HCT116 (cell line): ENCODE results near the gene GTF2F1. TPM values are rescaled to one million over a fixed set of nuclear protein-coding genes. Genes with fewer than 3 reads are reported as not detected.

Source experiments
- ATAC-seq: fragments of 200-7000 bp; cut with Tn5 transposase; 2 replicates; pipeline ENCODE4 v1.9.1; 2020; ENCODE audit warnings: mild to moderate bottlenecking, moderate library complexity
- BruUV-seq: library from RNA; stranded (reverse); fragments of 400-500 nt; replicated peaks from 2 replicates; lab custom pipeline; 2021; lab: Mats Ljungman, UMichigan
- CTCF ChIA-PET: fragments of 300-600 bp; sonication (Branson Sonifier 250); formaldehyde crosslinking; loops from one replicate; lab custom pipeline; 2021; ENCODE audit warnings: antibody characterized with exemption; lab: Charles Lee
- POLR2A ChIA-PET: fragments of 300-600, 350-600 bp; sonication (Branson Sonifier 250); formaldehyde crosslinking; loops from one replicate; lab custom pipeline; 2021; ENCODE audit warnings: antibody characterized with exemption; lab: Charles Lee
- RAD21 ChIA-PET, 2 experiments: fragments of 300-600 bp; sonication (Branson Sonifier 250); formaldehyde crosslinking; loops; one replicate each; lab custom pipeline; 2023; ENCODE audit warnings: low total read pairs in 2 of 2; ENCODE audit not compliant: uncharacterized antibody in 2 of 2, unreplicated experiment in 2 of 2, low non-redundant PET in 1 of 2; lab: Charles Lee
- DNase-seq: peaks from one replicate; pipeline ENCODE4 v3.0.0-alpha.2; 2010; ENCODE audit warnings: low read depth, low spot score
- H2AFZ ChIP-seq: fragments of 200-600 bp; shearing (Covaris generic), sonication (generic); 2 replicates; pipeline ENCODE4 v1.6.1; 2017; ENCODE audit warnings: low read depth, mixed run types, mixed read lengths, antibody characterized with exemption, low read length; ENCODE audit not compliant: poor library complexity, severe bottlenecking
- H3K27ac ChIP-seq: 2 replicates; pipeline ENCODE4 v1.5.1; 2012; ENCODE audit warnings: low read depth, low read length
- H3K27me3 ChIP-seq: fragments of 200-600 bp; sonication (generic); 2 replicates; pipeline ENCODE4 v1.6.1; 2016; ENCODE audit warnings: mixed run types, low read length, mixed read lengths; ENCODE audit not compliant: insufficient read depth
- H3K36me3 ChIP-seq, 2 experiments: fragments of 200-500 bp in 1 of 2; fragments of 200-600 bp in 1 of 2; sonication (Bioruptor generic) in 1 of 2; sonication (generic) in 1 of 2; 2 replicates each; pipeline versions ENCODE4 v1.5.1 to v1.6.1; 2014 to 2016; ENCODE audit warnings: low read length in 2 of 2, inconsistent platforms in 1 of 2, mixed read lengths in 1 of 2, mixed run types in 1 of 2; ENCODE audit not compliant: insufficient read depth in 2 of 2, control insufficient read depth in 1 of 2
- H3K4me1 ChIP-seq, 2 experiments: fragments of 200-600 bp in 1 of 2; sonication (generic) in 1 of 2; 2 replicates each; pipeline versions ENCODE4 v1.5.1 to v1.6.1; 2012 to 2017; ENCODE audit warnings: low read length in 2 of 2, inconsistent platforms in 1 of 2, mild to moderate bottlenecking in 1 of 2, mixed read lengths in 1 of 2, mixed run types in 1 of 2, moderate library complexity in 1 of 2; ENCODE audit not compliant: insufficient read depth in 2 of 2, control insufficient read depth in 1 of 2
- H3K4me2 ChIP-seq: fragments of 200-600 bp; sonication (generic); 2 replicates; pipeline ENCODE4 v1.6.1; 2017; ENCODE audit warnings: mixed run types, low read length, mixed read lengths
- H3K4me3 ChIP-seq, 2 experiments: fragments of 200-600 bp in 1 of 2; sonication (generic) in 1 of 2; replicated peaks in 1 of 2; 2 replicates each; pipeline ENCODE4 v1.5.1; 2011 to 2016; ENCODE audit warnings: low read length in 2 of 2, control low read depth in 1 of 2, low read depth in 1 of 2, mild to moderate bottlenecking in 1 of 2, mixed read lengths in 1 of 2, mixed run types in 1 of 2
- H3K79me2 ChIP-seq: fragments of 200-600 bp; sonication (generic); 2 replicates; pipeline ENCODE4 v1.6.1; 2017; ENCODE audit warnings: mild to moderate bottlenecking, mixed run types, low read length, moderate library complexity, mixed read lengths; ENCODE audit not compliant: insufficient read depth
- H3K9ac ChIP-seq: fragments of 200-600 bp; sonication (generic); 2 replicates; pipeline ENCODE4 v1.6.1; 2016; ENCODE audit warnings: low read length, mixed read lengths
- H3K9me2 ChIP-seq: fragments of 200-600 bp; sonication (generic), shearing (Covaris generic); 2 replicates; pipeline ENCODE4 v1.6.1; 2017; ENCODE audit warnings: mixed run types, mild to moderate bottlenecking, moderate library complexity; ENCODE audit not compliant: insufficient read depth
- H3K9me3 ChIP-seq, 2 experiments: fragments of 200-500 bp in 1 of 2; fragments of 200-600 bp in 1 of 2; sonication (Bioruptor generic) in 1 of 2; sonication (generic) in 1 of 2; 2 replicates each; pipeline ENCODE4 v1.6.1; 2014 to 2017; ENCODE audit warnings: low read length in 2 of 2, mixed read lengths in 2 of 2, inconsistent platforms in 1 of 2, low read depth in 1 of 2, mild to moderate bottlenecking in 1 of 2, mixed run types in 1 of 2, moderate library complexity in 1 of 2; ENCODE audit not compliant: control insufficient read depth in 1 of 2, insufficient read depth in 1 of 2
- H4K20me1 ChIP-seq: fragments of 200-600 bp; sonication (generic), shearing (Covaris generic); 2 replicates; pipeline ENCODE4 v1.6.1; 2017; ENCODE audit warnings: mixed run types, mild to moderate bottlenecking, moderate library complexity; ENCODE audit not compliant: insufficient read depth
- CEBPB ChIP-seq: IDR thresholded peaks from 2 replicates; pipeline ENCODE4 v1.6.1; 2012; ENCODE audit warnings: low read depth
- CTCF ChIP-seq, 3 experiments: fragments of 200-600 bp in 1 of 3; sonication (generic) in 1 of 3; IDR thresholded peaks in 2 of 3; conservative IDR thresholded peaks in 1 of 3; 2 replicates each; pipeline ENCODE4 v1.5.1; 2012 to 2017; ENCODE audit warnings: low read depth in 2 of 3, low read length in 2 of 3, antibody characterized with exemption in 1 of 3, borderline replicate concordance in 1 of 3, control low read depth in 1 of 3, mild to moderate bottlenecking in 1 of 3, mixed read lengths in 1 of 3, mixed run types in 1 of 3, moderate library complexity in 1 of 3; ENCODE audit not compliant: insufficient read depth in 1 of 3
- ELF1 ChIP-seq: IDR thresholded peaks from 2 replicates; pipeline ENCODE4 v1.6.1; 2012; ENCODE audit warnings: low read depth, borderline replicate concordance
- EZH2 ChIP-seq: fragments of 200-600 bp; sonication (generic); IDR thresholded peaks from 2 replicates; pipeline ENCODE4 v1.6.1; 2017; ENCODE audit warnings: antibody characterized with exemption, mixed run types
- EZH2phosphoT487 ChIP-seq: fragments of 200-600 bp; IDR thresholded peaks from 2 replicates; pipeline ENCODE4 v1.6.1; 2018; ENCODE audit warnings: antibody characterized with exemption, borderline replicate concordance
- JUND ChIP-seq: IDR thresholded peaks from 2 replicates; pipeline ENCODE4 v1.6.1; 2012
- POLR2AphosphoS5 ChIP-seq: IDR thresholded peaks from 2 replicates; pipeline ENCODE4 v1.6.1; 2011; ENCODE audit warnings: mild to moderate bottlenecking, low read depth, low read length, moderate library complexity
- RAD21 ChIP-seq: IDR thresholded peaks from 2 replicates; pipeline ENCODE4 v1.6.1; 2012; ENCODE audit warnings: low read depth, mild to moderate bottlenecking
- REST ChIP-seq: IDR thresholded peaks from 2 replicates; pipeline ENCODE4 v1.6.1; 2012; ENCODE audit warnings: low read depth
- SIN3A ChIP-seq: IDR thresholded peaks from 2 replicates; pipeline ENCODE4 v1.6.1; 2012; ENCODE audit warnings: low read depth
- SP1 ChIP-seq: IDR thresholded peaks from 2 replicates; pipeline ENCODE4 v1.6.1; 2012; ENCODE audit warnings: low read depth
- ZBTB33 ChIP-seq: IDR thresholded peaks from 2 replicates; pipeline ENCODE4 v1.6.1; 2011; ENCODE audit warnings: mild to moderate bottlenecking, low read length, moderate library complexity; ENCODE audit not compliant: insufficient replicate concordance; ENCODE audit errors: extremely low read depth
- intact Hi-C: fragments of 100-400 bp; cut with micrococcal nuclease; formaldehyde crosslinking; loops from 2 replicates; pipeline ENCODE4 v1.10.0; 2022
- total RNA-seq: library from RNA; stranded (reverse); gene quantifications from one replicate; pipeline ENCODE4 v1.2.1, GENCODE V29; 2021; ENCODE audit not compliant: unreplicated experiment
- TF ChIP-seq, protein P1 (sequence below): IDR thresholded peaks from 2 replicates; pipeline ENCODE4 v1.6.1; 2012

GTF2F1 gene
- total RNA-seq, 1 experiment from 2014 or later = 82.0 TPM

DNA sequence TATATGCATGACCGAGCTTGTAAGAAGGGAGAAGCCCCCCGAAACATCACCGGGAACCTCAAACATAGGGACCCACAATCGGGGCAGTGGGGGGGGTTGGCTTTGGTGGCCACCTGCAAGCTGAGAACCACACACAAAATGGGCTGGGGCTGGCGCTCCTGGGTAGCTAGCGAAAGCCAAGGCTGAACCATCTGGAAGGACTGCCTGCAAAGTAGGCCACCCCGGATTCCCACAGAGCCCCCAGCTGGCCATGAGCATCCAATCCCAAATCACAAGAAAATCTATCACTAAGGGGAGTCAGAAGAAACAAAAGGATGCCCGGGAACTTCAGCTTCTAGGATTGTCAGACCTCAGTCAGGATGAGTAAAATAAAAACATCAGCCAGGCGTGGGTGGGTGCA, 14.5 kb downstream of the GTF2F1 start:
- Histone ChIP-seq H3K79me2 (no peaks in the 10 kb centered on the region), H3K36me3 (peaks cover 16 to 20% of the 10 kb centered on the region in 2 experiments; a peak in 2 of 4 replicates), H3K27me3 (no peaks in the 10 kb centered on the region), H3K9me3 (no peaks in the 10 kb centered on the region), H3K9ac (no peak overlapping the region), H3K9me2 (no peaks in the 10 kb centered on the region), H3K4me1 (peaks cover 5 to 7% of the 10 kb centered on the region in 2 experiments; a peak in 3 of 4 replicates), H2AFZ (no peak overlapping the region), H3K4me3 (no peak overlapping the region), H4K20me1 (no peaks in the 10 kb centered on the region), H3K4me2 (no peak overlapping the region), H3K27ac (no peak overlapping the region)
- ChIA-PET POLR2A (no interaction called here), CTCF (no interaction called here), RAD21 (no interaction called here)
- no peak for ATAC-seq
- intact Hi-C loops = no loop called here
- TF ChIP-seq SIN3A = no peak
- TF ChIP-seq ZBTB33 = no peak
- no peak for TF ChIP-seq CEBPB
- TF ChIP-seq EZH2 = no peak
- no peak for TF ChIP-seq POLR2AphosphoS5
- TF ChIP-seq EZH2phosphoT487 = no peak
- no peak for TF ChIP-seq SP1
- no peak for TF ChIP-seq REST
- no peak for TF ChIP-seq ELF1
- no peak for TF ChIP-seq JUND
- TF ChIP-seq, protein P1, sequence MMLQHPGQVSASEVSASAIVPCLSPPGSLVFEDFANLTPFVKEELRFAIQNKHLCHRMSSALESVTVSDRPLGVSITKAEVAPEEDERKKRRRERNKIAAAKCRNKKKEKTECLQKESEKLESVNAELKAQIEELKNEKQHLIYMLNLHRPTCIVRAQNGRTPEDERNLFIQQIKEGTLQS = no peak
- no peak for TF ChIP-seq CTCF (IDR thresholded peaks at IDR 0.05 in 2 of 3, conservative IDR thresholded peaks at IDR 0.05 in 1 of 3; ENCODE audit: borderline replicate concordance in 1 of 3, insufficient read depth in 1 of 3, low read depth in 2 of 3, low read length in 2 of 3)
- TF ChIP-seq RAD21 = no peak
- no peak for DNase-seq
- no TSS peak for BruUV-seq
